Testis (tissue), 2 donors: ENCODE results near the gene BCAS3.

Experiments
- CTCF ChIP-seq, 3 experiments: fragments of 450-650 bp in 2 of 3; fragments of 200-600 bp in 1 of 3; sonication (generic) in 1 of 3; IDR thresholded peaks; one replicate each; pipeline ENCODE4 v1.5.1; 2016 to 2019; ENCODE audit warnings: antibody characterized with exemption in 3 of 3, mild to moderate bottlenecking in 2 of 3, moderate library complexity in 1 of 3
- POLR2A ChIP-seq: fragments of 450-650 bp; IDR thresholded peaks from one replicate; pipeline ENCODE4 v1.6.1; 2017; ENCODE audit warnings: antibody characterized with exemption, mild to moderate bottlenecking, moderate library complexity

- no peak for TF ChIP-seq CTCF (IDR thresholded peaks at IDR 0.05)
- no peak for TF ChIP-seq POLR2A
Measured at GRCh38 chr17:61363601-61364462, 686.2 kb downstream of the BCAS3 start.
